Mucosa of descending colon (tissue), 3 donors: ENCODE data around the gene MIOS. TPM values are rescaled to one million over a fixed set of nuclear protein-coding genes. Genes with fewer than 3 reads are reported as not detected.

Experiments used
- ATAC-seq: fragments of 200-7000 bp; cut with Tn5 transposase; one replicate; pipeline ENCODE4 v1.9.1; 2020; ENCODE audit warnings: mild to moderate bottlenecking, moderate library complexity
- DNase-seq, 3 donors: peaks; one replicate each; pipeline ENCODE4 v3.0.0-alpha.2; 2020
- H3K36me3 ChIP-seq: fragments of 200-600 bp; one replicate; pipeline ENCODE4 v1.8.0; 2021; ENCODE audit warnings: low read depth, mild to moderate bottlenecking
- H3K4me1 ChIP-seq: fragments of 200-600 bp; one replicate; pipeline ENCODE4 v1.8.0; 2021; ENCODE audit warnings: low read depth, mild to moderate bottlenecking
- H3K4me3 ChIP-seq: fragments of 200-600 bp; one replicate; pipeline ENCODE4 v1.8.0; 2021; ENCODE audit warnings: mild to moderate bottlenecking
- H3K9me3 ChIP-seq: fragments of 200-600 bp; one replicate; pipeline ENCODE4 v1.8.0; 2021; ENCODE audit warnings: mild to moderate bottlenecking
- intact Hi-C, 2 donors: fragments of 100-400 bp; cut with DNase I in 1 of 2; cut with micrococcal nuclease in 1 of 2; formaldehyde crosslinking; loops; one replicate each; pipeline versions ENCODE4 v1.11.0 to v1.11.1; 2022; cut with DNase I, micrococcal nuclease
- total RNA-seq, 3 donors: library from RNA; stranded (reverse); fragmentation: NEBNext Ultra II Directional in 2 of 3; extraction: Animal tissue kit (Norgen Biotek cat#: 25700) in 2 of 3; gene quantifications; one replicate each; pipeline versions ENCODE4 v1.2.1 to v1.2.4, GENCODE V29; 2021 to 2023
- TF ChIP-seq, protein P1 (sequence below): fragments of 200-600 bp; IDR thresholded peaks from one replicate; pipeline ENCODE4 v1.8.0; 2022; ENCODE audit warnings: antibody characterized with exemption, mild to moderate bottlenecking
- donor health status: DM: no; HTN: no; CAD: no; lungs with moderate emphysema.
- donor health status: DM: no; HTN: no; CAD: no.
- donor health status: DM: no; HTN: yes; CAD: no.

MIOS gene
- total RNA-seq, 3 donors from 2014 or later = 21.2 to 26.8 (median 25.5) TPM

DNA sequence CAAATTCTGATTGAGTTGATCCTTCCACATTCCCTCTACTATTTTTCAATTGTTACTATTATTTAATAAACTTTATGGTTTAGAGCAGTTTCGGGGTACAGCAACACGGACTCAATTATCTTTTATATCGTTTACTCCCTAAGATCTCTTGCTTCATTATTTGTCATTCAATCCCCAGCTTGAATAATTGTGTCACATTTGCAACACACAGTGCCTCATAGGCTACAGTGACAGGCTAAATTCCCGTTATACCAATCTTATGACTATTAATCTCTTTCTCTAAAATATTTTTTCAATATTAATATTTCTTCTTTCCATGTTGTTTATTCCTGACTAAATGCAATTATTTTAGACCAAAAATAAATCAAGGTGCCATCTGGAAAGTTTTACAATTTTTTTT is 27.0 kb upstream of the MIOS start:
- no peaks in the 10 kb centered on the region for H3K9me3 ChIP-seq
- no peaks in the 10 kb centered on the region for H3K4me1 ChIP-seq
- intact Hi-C loops = loop anchor here in 1 of 2 donors (5.0 to 10.0 kb wide), 2 partner anchors 112 to 435 kb away; no protein-coding TSS in a partner anchor
- DNase-seq (no peak), ATAC-seq (no peak)
- no peaks in the 10 kb centered on the region for H3K36me3 ChIP-seq
- no peak overlapping the region for H3K4me3 ChIP-seq
- TF ChIP-seq, protein P1, sequence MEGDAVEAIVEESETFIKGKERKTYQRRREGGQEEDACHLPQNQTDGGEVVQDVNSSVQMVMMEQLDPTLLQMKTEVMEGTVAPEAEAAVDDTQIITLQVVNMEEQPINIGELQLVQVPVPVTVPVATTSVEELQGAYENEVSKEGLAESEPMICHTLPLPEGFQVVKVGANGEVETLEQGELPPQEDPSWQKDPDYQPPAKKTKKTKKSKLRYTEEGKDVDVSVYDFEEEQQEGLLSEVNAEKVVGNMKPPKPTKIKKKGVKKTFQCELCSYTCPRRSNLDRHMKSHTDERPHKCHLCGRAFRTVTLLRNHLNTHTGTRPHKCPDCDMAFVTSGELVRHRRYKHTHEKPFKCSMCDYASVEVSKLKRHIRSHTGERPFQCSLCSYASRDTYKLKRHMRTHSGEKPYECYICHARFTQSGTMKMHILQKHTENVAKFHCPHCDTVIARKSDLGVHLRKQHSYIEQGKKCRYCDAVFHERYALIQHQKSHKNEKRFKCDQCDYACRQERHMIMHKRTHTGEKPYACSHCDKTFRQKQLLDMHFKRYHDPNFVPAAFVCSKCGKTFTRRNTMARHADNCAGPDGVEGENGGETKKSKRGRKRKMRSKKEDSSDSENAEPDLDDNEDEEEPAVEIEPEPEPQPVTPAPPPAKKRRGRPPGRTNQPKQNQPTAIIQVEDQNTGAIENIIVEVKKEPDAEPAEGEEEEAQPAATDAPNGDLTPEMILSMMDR = no peak

DNA sequence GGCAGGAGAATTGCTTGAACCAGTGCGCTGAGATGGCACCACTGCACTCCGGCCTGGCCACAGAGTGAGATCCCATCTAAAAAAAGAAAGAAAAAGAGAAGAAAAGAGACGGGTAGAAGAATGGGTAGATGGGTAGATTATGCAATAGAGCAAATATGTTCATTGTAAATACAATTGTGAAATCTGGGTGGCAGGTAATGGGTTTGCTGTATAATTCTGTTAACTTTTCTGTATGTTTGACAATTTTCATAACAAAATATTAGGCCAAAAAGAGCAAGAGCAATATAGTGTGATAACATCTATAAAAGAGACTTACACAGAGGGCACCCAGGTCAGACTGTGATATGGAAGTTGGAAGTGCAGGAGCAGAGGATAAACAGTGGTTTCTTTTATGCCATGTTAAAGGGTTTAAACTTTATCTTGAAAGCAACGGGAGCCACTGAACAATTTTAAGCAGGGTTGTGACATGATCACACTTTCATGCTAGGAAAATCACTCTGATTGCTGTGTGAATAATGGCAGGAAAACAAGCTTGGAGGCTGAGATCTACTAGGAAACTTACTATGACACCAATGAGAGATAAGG is 24.3 kb upstream of the MIOS start:
- no peak for ATAC-seq
- no peaks in the 10 kb centered on the region for H3K4me1 ChIP-seq
- DNase-seq = no peak
- no peaks in the 10 kb centered on the region for H3K9me3 ChIP-seq
- TF ChIP-seq, protein P1 = no peak
- no peaks in the 10 kb centered on the region for H3K36me3 ChIP-seq
- H3K4me3 ChIP-seq = no peak overlapping the region
- intact Hi-C loops = loop anchor here in 1 of 2 donors (5.0 to 10.0 kb wide), 2 partner anchors 115 to 438 kb away; no protein-coding TSS in a partner anchor

- TF ChIP-seq, protein P1 = no peak
- Histone ChIP-seq H3K4me1 (no peaks in the 10 kb centered on the region), H3K4me3 (no peak overlapping the region), H3K36me3 (no peaks in the 10 kb centered on the region), H3K9me3 (no peaks in the 10 kb centered on the region)
- no peak for DNase-seq
- intact Hi-C loops = loop anchor here in 1 of 2 donors (10.0 kb wide), 1 partner anchor 444 kb away; no protein-coding TSS in a partner anchor
- no peak for ATAC-seq
Observed at GRCh38 chr7:7548407-7548806, 18.3 kb upstream of the MIOS start.

DNA sequence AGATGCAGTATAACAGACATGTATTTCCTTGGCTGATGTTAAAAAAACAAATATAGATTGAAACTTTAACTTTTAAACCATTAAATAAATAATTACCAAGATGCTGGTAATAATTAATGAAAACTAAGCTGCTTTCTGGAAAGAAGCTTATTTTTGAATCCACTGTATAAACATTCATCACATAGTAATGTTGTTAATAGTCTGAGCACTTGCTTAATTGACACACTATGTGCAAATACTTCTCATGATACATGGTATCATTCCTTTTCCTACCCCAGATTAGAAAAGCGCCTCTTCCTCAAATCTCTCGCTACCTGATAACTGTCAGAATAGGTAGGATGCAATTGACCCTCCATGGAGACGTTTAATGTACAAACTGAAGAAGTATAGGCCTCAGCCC is 16.0 kb upstream of the MIOS start:
- TF ChIP-seq, protein P1 = no peak
- DNase-seq = no peak
- Histone ChIP-seq H3K36me3 (no peaks in the 10 kb centered on the region), H3K9me3 (no peaks in the 10 kb centered on the region), H3K4me1 (no peaks in the 10 kb centered on the region), H3K4me3 (no peak overlapping the region)
- intact Hi-C loops = loop anchor here in 1 of 2 donors (10.0 kb wide), 1 partner anchor 446 kb away; no protein-coding TSS in a partner anchor
- no peak for ATAC-seq

DNA sequence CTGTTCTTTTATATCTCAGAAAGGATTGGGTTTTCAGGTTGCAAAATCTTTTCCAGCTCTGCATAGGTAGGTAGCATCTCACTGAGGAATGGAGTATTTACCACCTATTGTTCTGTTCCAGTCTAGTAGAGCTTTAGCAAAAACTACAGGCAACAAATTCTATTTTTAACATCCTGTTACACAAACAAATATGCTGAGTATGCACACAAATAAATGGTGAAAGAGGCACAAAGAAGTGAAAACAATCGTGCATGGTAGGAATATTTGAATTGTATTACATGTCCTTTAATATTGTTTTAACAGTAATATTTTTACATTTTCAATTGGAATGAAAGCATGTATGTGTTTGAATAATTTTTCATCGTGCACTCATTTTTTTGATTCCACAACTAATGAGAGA is 14.5 kb upstream of the MIOS start:
- Histone ChIP-seq H3K9me3 (no peaks in the 10 kb centered on the region), H3K36me3 (no peaks in the 10 kb centered on the region), H3K4me1 (no peaks in the 10 kb centered on the region), H3K4me3 (no peak overlapping the region)
- intact Hi-C loops = loop anchor here in 1 of 2 donors (10.0 kb wide), 1 partner anchor 447 kb away; no protein-coding TSS in a partner anchor
- DNase-seq (no peak), ATAC-seq (no peak)
- TF ChIP-seq, protein P1 = no peak
